ENCODE data around the gene C9orf57.

- no peak for TF ChIP-seq CTCF (IDR thresholded peaks at IDR 0.05)
- TF ChIP-seq POLR2A (IDR thresholded peaks at IDR 0.05): no peak
Observed at GRCh38 chr9:72005451-72005850, 55.0 kb downstream of the C9orf57 start.

Measured in uterus (tissue), 2 donors.